Astrocyte (in vitro differentiated cells and primary cell): ENCODE measurements around the gene N4BP2. TPM values are rescaled to one million over a fixed set of nuclear protein-coding genes. Genes with fewer than 3 reads are reported as not detected.

Experiments
- DNase-seq: peaks from one replicate; pipeline ENCODE4 v3.0.0-alpha.2; 2010; ENCODE audit warnings: low read depth
- FAIRE-seq: peaks from 2 replicates; lab custom pipeline; 2011; peaks lifted over from hg19 to GRCh38; lab: Jason Lieb, UNC
- H2AFZ ChIP-seq: 2 replicates; pipeline ENCODE4 v1.6.0; 2012; ENCODE audit warnings: low read depth, low read length, inconsistent platforms
- H3K27ac ChIP-seq: 2 replicates; pipeline ENCODE4 v1.5.1; 2011; ENCODE audit warnings: low read depth, low read length, inconsistent platforms
- H3K27me3 ChIP-seq: 2 replicates; pipeline ENCODE4 v1.6.0; 2011; ENCODE audit warnings: low read length, inconsistent platforms; ENCODE audit not compliant: insufficient read depth
- H3K36me3 ChIP-seq: 2 replicates; pipeline ENCODE4 v1.5.1; 2011; ENCODE audit warnings: low read length, inconsistent platforms; ENCODE audit not compliant: insufficient read depth
- H3K4me1 ChIP-seq: 2 replicates; pipeline ENCODE4 v1.5.1; 2011; ENCODE audit warnings: low read length, inconsistent platforms; ENCODE audit not compliant: insufficient read depth
- H3K4me2 ChIP-seq: 2 replicates; pipeline ENCODE4 v1.6.0; 2012; ENCODE audit warnings: low read length, inconsistent platforms
- H3K4me3 ChIP-seq: 2 replicates; pipeline ENCODE4 v1.5.1; 2011; ENCODE audit warnings: low read depth, mild to moderate bottlenecking, low read length, inconsistent platforms; ENCODE audit not compliant: insufficient read depth
- H3K79me2 ChIP-seq: 2 replicates; pipeline ENCODE4 v1.6.0; 2012; ENCODE audit warnings: mild to moderate bottlenecking, low read length, inconsistent platforms; ENCODE audit not compliant: insufficient read depth
- H3K9ac ChIP-seq: 2 replicates; pipeline ENCODE4 v1.6.0; 2012; ENCODE audit warnings: mild to moderate bottlenecking, low read length, inconsistent platforms
- H3K9me3 ChIP-seq: 2 replicates; pipeline ENCODE4 v1.5.1; 2012; ENCODE audit warnings: low read depth, mild to moderate bottlenecking, low read length, inconsistent platforms; ENCODE audit not compliant: insufficient read depth
- H4K20me1 ChIP-seq: 2 replicates; pipeline ENCODE4 v1.6.0; 2012; ENCODE audit warnings: low read length, inconsistent platforms; ENCODE audit not compliant: insufficient read depth
- H3K27ac Mint-ChIP-seq: one replicate; pipeline ENCODE4 v1.8.0; 2021; ENCODE audit warnings: mild to moderate bottlenecking, mixed read lengths; ENCODE audit not compliant: unreplicated experiment
- H3K27me3 Mint-ChIP-seq: one replicate; pipeline ENCODE4 v1.8.0; 2021; ENCODE audit warnings: low read depth, mixed read lengths; ENCODE audit not compliant: unreplicated experiment
- H3K36me3 Mint-ChIP-seq: one replicate; pipeline ENCODE4 v1.8.0; 2021; ENCODE audit warnings: low read depth, mixed read lengths; ENCODE audit not compliant: unreplicated experiment
- H3K4me1 Mint-ChIP-seq: one replicate; pipeline ENCODE4 v1.8.0; 2021; ENCODE audit warnings: low read depth, mixed read lengths; ENCODE audit not compliant: unreplicated experiment
- H3K4me3 Mint-ChIP-seq: one replicate; pipeline ENCODE4 v1.8.0; 2021; ENCODE audit warnings: mild to moderate bottlenecking, moderate library complexity, mixed read lengths; ENCODE audit not compliant: unreplicated experiment
- H3K9me3 Mint-ChIP-seq: one replicate; pipeline ENCODE4 v1.8.0; 2021; ENCODE audit warnings: mild to moderate bottlenecking, mixed read lengths; ENCODE audit not compliant: unreplicated experiment
- CTCF ChIP-seq: IDR thresholded peaks from 2 replicates; pipeline ENCODE4 v1.5.1; 2011; ENCODE audit warnings: low read depth, mild to moderate bottlenecking, inconsistent platforms, low read length, moderate library complexity; ENCODE audit not compliant: insufficient read depth
- EZH2 ChIP-seq: IDR thresholded peaks from 2 replicates; pipeline ENCODE4 v1.6.1; 2012; ENCODE audit warnings: mild to moderate bottlenecking, low read length, inconsistent platforms; ENCODE audit not compliant: insufficient read depth
- total RNA-seq: library from RNA; stranded (reverse); gene quantifications from 2 replicates; pipeline ENCODE4 v1.2.1, GENCODE V29; 2021

N4BP2 gene
- total RNA-seq, 1 donor from 2014 or later: 14.5 TPM

DNA sequence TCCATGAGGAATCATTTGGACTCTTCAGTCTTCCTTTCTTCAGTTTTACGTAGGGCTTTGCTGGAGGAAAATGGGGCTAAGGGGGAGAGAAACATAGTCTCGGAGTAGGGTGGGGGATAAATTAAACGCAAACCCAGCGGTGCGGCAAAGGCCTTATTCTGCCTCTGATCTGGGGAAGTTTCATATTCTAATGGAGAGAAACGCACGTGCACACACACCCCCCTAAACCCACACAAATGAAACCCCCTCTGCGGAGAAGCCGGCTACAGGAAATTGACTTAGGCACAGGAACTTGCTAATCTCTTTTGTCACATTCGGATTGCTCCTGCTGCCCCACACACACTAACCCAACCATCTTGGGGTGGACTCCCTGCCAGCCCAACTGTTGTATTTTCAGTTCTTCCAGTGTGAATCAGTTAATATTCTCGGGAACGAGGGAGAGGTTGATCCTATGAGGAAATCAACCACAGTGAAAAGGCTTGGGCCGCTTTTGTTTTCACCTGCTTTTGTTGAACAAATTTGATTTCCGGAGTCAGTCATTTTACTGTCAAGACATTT, 140.2 kb downstream of the N4BP2 start, which contains the start of gene RHOH:
TSS of gene RHOH (plus strand) at position 308 of the 558 bp plus-strand sequence. CDS start 46,356 bp downstream, outside the sequence.
- H3K27me3 Mint-ChIP-seq: peaks cover 10% of the 10 kb centered on the region
- H3K9ac ChIP-seq: no peak within 1 kb of the TSS
- no peaks in the 10 kb centered on the region for H3K9me3 ChIP-seq
- H3K79me2 ChIP-seq: no peaks in the 10 kb centered on the region
- no peaks in the 10 kb centered on the region for H3K36me3 ChIP-seq
- no peak within 1 kb of the TSS for H3K27ac ChIP-seq
- H3K4me1 Mint-ChIP-seq: peaks cover 5% of the 10 kb centered on the region
- FAIRE-seq: no peak
- H3K27ac Mint-ChIP-seq: peak within 1 kb of the TSS; percentile 19
- H4K20me1 ChIP-seq: no peaks in the 10 kb centered on the region
- peaks cover 1% of the 10 kb centered on the region for H3K36me3 Mint-ChIP-seq
- H3K4me3 Mint-ChIP-seq: no peak within 1 kb of the TSS
- peak within 1 kb of the TSS; percentile 49 for H2AFZ ChIP-seq
- TF ChIP-seq CTCF (no peak), EZH2 (no peak)
- H3K9me3 Mint-ChIP-seq: no peaks in the 10 kb centered on the region
- no peaks in the 10 kb centered on the region for H3K4me1 ChIP-seq
- no peak within 1 kb of the TSS for H3K4me3 ChIP-seq
- DNase-seq: no peak
- no peak within 1 kb of the TSS for H3K4me2 ChIP-seq
- no peaks in the 10 kb centered on the region for H3K27me3 ChIP-seq

- no peak for FAIRE-seq
- H3K9ac ChIP-seq: no peak overlapping the region
- H4K20me1 ChIP-seq: no peaks in the 10 kb centered on the region
- no peaks in the 10 kb centered on the region for H3K36me3 ChIP-seq
- TF ChIP-seq EZH2: no peak
- no peak for TF ChIP-seq CTCF
- H3K79me2 ChIP-seq: no peaks in the 10 kb centered on the region
- H2AFZ ChIP-seq: no peak overlapping the region
- H3K4me1 Mint-ChIP-seq: peaks cover 5% of the 10 kb centered on the region
- H3K4me2 ChIP-seq: no peak overlapping the region
- H3K9me3 ChIP-seq: no peaks in the 10 kb centered on the region
- H3K36me3 Mint-ChIP-seq: peaks cover 1% of the 10 kb centered on the region
- H3K27me3 Mint-ChIP-seq: peaks cover 10% of the 10 kb centered on the region
- no peak overlapping the region for H3K27ac ChIP-seq
- no peak overlapping the region for H3K4me3 Mint-ChIP-seq
- no peak overlapping the region for H3K4me3 ChIP-seq
- no peak overlapping the region for H3K27ac Mint-ChIP-seq
- H3K27me3 ChIP-seq: no peaks in the 10 kb centered on the region
- H3K9me3 Mint-ChIP-seq: no peaks in the 10 kb centered on the region
- no peak for DNase-seq
- H3K4me1 ChIP-seq: no peaks in the 10 kb centered on the region
Measured at GRCh38 chr4:40197879-40198689, 141.4 kb downstream of the N4BP2 start.
